GM19438 (cell line): ENCODE results near the gene TNFAIP3.
A peak's percentile ranks its signal among the peaks of the same experiment; 100 is the strongest.

Source experiments
- ATAC-seq: cut with Tn5 transposase; IDR thresholded peaks from one replicate; pipeline ENCODE4 v1.9.1; 2021; ENCODE audit warnings: low read depth; ENCODE audit not compliant: unreplicated experiment

The TNFAIP3 gene

DNA sequence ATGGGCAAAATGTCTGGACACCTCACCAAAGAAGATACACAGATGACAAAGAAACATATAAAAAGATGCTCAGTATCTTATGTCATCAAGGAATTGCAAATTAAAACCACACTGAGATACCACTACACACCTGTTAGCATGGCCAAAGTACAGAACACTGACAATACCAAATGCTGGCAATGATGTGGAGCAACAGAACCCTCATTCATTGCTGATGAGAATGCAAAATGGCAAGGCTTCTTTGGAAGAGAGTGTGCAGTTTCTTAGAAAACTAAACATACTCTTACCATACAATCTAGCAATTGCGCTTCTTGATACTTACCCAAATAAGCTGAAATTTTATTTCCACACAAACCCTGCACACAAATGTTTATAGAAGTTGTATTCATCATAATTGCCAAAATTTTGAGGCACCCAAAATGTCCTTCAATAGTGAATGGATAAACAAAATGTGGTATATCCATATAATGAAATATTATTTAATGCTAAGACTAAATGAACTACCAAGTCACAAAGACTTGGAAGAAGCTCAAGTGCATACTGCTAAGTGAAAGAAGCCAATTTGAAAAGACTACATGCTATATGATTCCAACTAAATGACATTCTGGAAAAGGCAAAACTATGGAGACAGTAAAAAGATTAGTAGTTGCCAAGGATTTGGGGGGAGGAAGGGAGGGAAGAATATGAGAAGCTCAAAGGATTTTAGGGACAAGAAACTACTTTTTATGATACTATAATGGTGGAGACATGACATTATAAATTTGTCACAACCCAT lies 50.7 kb downstream of the TNFAIP3 start:
- no peak for ATAC-seq

- ATAC-seq = no peak
These were observed 52.4 kb downstream of the TNFAIP3 start for GRCh38 chr6:137919502-137919823.

DNA sequence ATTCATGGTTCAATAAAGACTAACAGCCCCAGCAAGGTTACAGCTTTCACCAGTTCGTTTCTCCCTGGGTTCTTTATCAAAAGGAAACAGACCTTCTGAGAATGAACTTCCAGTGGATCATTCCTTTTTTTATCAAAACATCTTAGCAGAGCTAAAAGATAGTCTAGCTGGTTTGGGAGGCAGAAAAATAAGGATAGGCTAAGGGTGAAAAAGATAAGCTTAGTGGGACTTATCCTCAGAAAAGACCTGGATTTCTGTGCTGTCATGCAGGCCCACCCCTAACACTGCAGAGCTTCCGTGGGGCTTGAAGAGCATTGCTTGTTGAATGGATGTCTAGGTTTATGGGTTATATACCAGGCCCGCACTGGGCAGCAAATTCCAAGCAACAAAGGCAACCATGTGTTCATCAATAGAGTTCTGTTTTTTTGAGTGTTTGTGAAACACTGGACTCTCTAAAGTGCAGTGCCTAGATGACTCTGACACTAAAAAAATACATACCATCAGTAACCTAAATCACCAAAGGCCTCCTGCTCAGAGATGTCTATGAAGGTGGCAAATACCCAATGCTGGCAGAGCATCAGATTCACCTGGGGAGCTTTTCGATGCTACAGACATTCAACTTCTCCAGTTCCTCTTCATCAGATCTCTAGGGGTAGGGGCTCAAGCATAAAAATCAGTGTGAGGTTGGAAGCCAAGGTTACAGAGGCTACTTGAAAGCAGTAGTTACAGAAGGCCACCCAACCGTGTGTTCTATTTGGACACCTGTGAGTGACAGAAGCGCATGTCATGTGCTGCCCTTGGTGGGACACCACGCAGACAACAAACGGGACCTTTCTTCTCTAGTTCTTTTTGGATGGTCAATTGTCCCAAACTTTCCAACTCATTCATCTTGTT lies 53.0 kb downstream of the TNFAIP3 start:
- no peak for ATAC-seq

- peak; percentile 47 for ATAC-seq
These were observed 54.8 kb downstream of the TNFAIP3 start for GRCh38 chr6:137921823-137922222.

DNA sequence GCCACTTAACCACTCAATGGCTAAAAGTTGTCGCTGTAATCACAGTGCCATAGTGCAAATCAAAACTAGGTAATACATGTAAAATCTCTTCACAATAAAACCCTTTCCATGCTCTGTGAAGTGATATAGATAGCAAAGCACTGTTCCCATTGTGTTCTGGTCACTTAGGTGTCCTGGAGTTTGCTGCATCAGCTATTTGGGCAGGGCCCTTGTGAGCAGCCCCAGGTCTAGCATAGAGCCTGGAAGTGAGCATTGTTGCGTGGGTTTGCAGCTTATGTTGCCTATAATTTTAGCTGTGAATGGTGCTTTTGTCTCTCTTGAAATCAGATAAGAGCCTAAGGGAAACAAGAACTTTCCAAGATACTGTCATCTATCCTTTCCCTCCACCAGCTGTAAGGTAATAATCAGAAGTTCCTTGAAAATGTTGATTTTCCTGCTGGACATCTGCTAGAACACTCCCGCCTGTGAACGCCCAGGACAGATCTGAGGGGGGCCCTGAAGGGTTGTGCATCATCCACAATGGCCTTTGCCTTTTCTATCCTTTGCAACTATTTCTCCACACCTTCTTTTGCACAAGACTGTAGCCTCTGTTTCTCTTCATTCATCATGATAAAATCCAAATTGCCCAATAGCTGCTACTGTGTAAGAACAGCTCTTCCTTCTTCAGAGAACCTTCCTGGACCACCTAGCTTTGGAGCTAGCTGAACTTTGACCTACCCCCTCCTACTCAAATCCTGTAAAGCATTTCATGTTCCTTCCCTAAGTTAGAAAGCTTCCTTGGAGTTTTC lies 57.0 kb downstream of the TNFAIP3 start:
- ATAC-seq = no peak

GRCh38 chr6:137925141-137925698 lies 58.2 kb downstream of the TNFAIP3 start:
- no peak for ATAC-seq

- ATAC-seq = no peak
These were observed 59.2 kb downstream of the TNFAIP3 start for GRCh38 chr6:137926207-137926731.

DNA sequence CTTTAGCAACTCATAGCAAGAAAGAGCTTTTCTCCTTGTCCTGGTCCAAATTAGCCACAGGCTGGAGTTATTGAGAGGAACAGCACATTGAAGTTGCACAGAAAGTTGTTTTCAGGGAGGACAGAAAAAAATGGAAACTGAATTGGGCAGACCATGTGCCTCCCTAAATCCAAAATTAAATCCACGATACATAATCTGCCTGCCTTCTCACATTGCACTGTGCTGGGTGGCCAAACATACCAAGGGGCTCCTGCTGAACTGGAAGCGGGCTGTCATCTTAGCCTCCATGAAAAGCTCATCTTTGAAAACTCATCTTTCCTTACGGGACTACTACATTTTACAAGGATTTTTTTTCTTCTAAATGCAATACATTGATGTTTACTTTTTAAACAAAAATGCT lies 59.9 kb downstream of the TNFAIP3 start:
- ATAC-seq = no peak

DNA sequence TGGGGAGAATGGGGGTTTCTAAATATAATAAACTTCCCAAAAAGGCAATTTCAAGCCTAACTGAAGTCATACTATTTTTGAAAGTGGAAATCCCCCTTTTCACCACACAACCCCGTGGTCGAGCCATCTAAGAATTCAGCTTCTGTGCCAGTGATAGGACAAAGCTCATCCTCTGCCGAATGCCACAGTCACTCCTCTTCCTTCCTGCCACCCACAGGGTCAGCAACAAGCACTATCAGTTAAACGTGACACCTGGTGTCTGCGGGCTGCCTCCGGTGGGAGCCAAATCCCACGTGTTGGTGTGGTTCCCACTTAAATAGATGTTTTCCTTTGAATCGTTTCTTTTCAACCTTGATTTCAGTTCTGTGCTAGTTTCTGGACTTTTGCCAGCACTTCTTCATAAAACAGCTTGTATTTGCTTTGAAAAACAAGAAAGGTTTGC lies 60.7 kb downstream of the TNFAIP3 start:
- peak; percentile 88 for ATAC-seq

DNA sequence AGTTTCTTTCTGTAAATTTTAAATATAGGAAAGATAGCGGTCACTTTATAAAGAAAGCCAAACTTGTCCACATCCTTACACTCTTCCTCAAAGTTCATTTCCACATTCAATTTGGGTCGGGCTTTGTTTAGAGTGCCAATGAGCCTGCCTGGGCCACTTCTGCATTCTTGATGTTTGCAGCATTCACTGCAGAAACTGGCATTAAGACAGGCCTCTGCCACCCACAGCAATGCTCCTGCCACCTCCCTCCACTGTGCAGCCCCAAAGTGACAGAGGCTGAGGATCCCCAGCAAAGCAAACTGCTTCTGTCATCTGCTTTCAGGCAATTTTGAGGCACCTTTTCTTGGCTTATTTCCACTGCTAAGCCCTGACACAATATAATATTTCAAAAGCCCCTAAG lies 61.2 kb downstream of the TNFAIP3 start:
- ATAC-seq = no peak

GRCh38 chr6:137931849-137932465 lies 64.9 kb downstream of the TNFAIP3 start:
- ATAC-seq = no peak
